Measurements from ENCODE around the gene RNU1-3. TPM values are rescaled to one million over a fixed set of nuclear protein-coding genes. Genes with fewer than 3 reads are reported as not detected.

RNU1-3 gene
- total and polyA plus RNA-seq, 2 of the 8 experiments (the other 6 are each of a cell fraction or from before 2014, with no cell fraction given) = 145 to 1,303 TPM

DNA sequence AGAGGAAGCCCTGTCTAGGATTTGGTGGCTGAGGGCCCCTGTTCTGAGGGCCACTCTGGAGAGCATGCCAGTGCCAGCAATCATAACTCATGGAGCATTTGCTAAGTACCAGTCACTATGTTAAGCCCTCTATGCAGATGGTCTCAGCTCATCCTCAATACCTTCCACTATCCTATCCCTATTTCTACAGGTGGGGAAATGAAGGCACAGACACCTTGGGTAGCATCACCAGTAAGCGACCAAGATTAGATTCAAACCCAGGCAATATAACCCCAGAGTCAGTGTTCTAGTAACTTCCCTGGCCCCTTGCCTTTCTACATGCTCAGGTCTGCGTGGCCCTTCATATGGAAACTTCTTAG is 45.5 kb downstream of the RNU1-3 start:
- H3K36me3 ChIP-seq (ENCODE audit: control insufficient read depth in 2 of 4, insufficient read depth in 4 of 4, low read length in 3 of 4) = peaks cover 3 to 12% (median 6%) of the 10 kb centered on the region in 4 experiments; a peak in 2 of 8 replicates
- 83% methylated on average over 2 of the region's 2 CpGs; no CpG with 5 or more reads in 1 of the 2 experiments for WGBS, 2 experiments (ENCODE audit: extremely low coverage in 1 of 2, insufficient coverage in 1 of 2, insufficient read length in 1 of 2, insufficient replicate concordance in 2 of 2, low coverage in 1 of 2, low lambda C conversion rate in 2 of 2, missing lambda C conversion rate in 1 of 2)
- H2BK12ac ChIP-seq (ENCODE audit: low read depth, low read length) = 0 out of 2 replicates have a peak overlapping the region, but pooled peaks have one; percentile 2
- ChIA-PET POLR2A (ENCODE audit: partially characterized antibody) (interaction anchor here (0.6 to 3.4 kb wide), 15 partner anchors 9 to 330 kb away, joined by 3 to 11 read pairs (median 3); partner anchors contain the start of gene NBPF1), CTCF (ENCODE audit: partially characterized antibody) (interaction anchor here (0.6 to 20.3 kb wide), 60 partner anchors 9 to 642 kb away, joined by 3 to 611 read pairs (median 4); partner anchors contain the start of genes CROCC, FBXO42, NBPF1 and NECAP2)
- H2BK15ac ChIP-seq (ENCODE audit: low read length) = peak overlapping the region; percentile 35; the same call in 1 of the 2 replicates
- H4K20me1 ChIP-seq (replicated peaks in 1 of 2; ENCODE audit: control insufficient read depth in 1 of 2, insufficient read depth in 2 of 2, low read length in 2 of 2) = peaks cover 0 to 6% of the 10 kb centered on the region in 2 experiments
- no peaks in the 10 kb centered on the region for H3K23me2 ChIP-seq (ENCODE audit: low read depth, low read length)
- H3K56ac ChIP-seq (replicated peaks; ENCODE audit: insufficient read length, low read depth, low read length) = no peak overlapping the region
- H3K27ac ChIP-seq (ENCODE audit: low read depth, low read length) = no peak overlapping the region
- 0 out of 2 replicates have a peak overlapping the region, but pooled peaks have one; percentile 25 for H2BK20ac ChIP-seq (ENCODE audit: low read length)
- no peak overlapping the region for H2BK120ac ChIP-seq (replicated peaks; ENCODE audit: low read depth, low read length)
- H4K5ac ChIP-seq (ENCODE audit: insufficient read length, low read depth, low read length) = no peak overlapping the region
- no peak overlapping the region for H3K18ac ChIP-seq (ENCODE audit: extremely low read depth, low read length)
- H3K4me3 ChIP-seq (ENCODE audit: extremely low read depth in 1 of 4, insufficient read depth in 2 of 4, low read depth in 3 of 4, low read length in 4 of 4) = no peak overlapping the region
- no peak overlapping the region for H4K8ac ChIP-seq (ENCODE audit: extremely low read depth, insufficient read depth, low read length)
- no peak overlapping the region for H4K91ac ChIP-seq (replicated peaks; ENCODE audit: insufficient read length, low read length)
- FAIRE-seq (no peak), DNase-seq (ENCODE audit: low read depth in 1 of 2, low spot score in 2 of 2) (no peak)
- H3K4me1 ChIP-seq (replicated peaks in 1 of 4; ENCODE audit: control insufficient read depth in 3 of 4, insufficient read depth in 4 of 4, low read length in 3 of 4) = no peaks in the 10 kb centered on the region; a peak in 1 of 7 replicates
- no peak overlapping the region for H3K4ac ChIP-seq (replicated peaks; ENCODE audit: insufficient read length, low read depth, low read length)
- no peak overlapping the region for H3K9ac ChIP-seq (replicated peaks in 1 of 4; ENCODE audit: extremely low read depth in 1 of 4, low read depth in 3 of 4, low read length in 3 of 4)
- no peaks in the 10 kb centered on the region for H3K27me3 ChIP-seq (replicated peaks in 1 of 4; ENCODE audit: control insufficient read depth in 3 of 4, extremely low read depth in 1 of 4, insufficient read depth in 3 of 4, low read length in 3 of 4)
- H2AK5ac ChIP-seq (ENCODE audit: low read depth, low read length) = peak overlapping the region; percentile 7; the same call in 1 of the 2 replicates
- no peak overlapping the region for H3K14ac ChIP-seq (ENCODE audit: insufficient read length)
- no peaks in the 10 kb centered on the region for H3K79me1 ChIP-seq (ENCODE audit: low read depth, low read length)
- no peak overlapping the region for H3K23ac ChIP-seq (ENCODE audit: insufficient read length)
- no peak for TF ChIP-seq RFX5 (IDR thresholded peaks at IDR 0.05; ENCODE audit: borderline replicate concordance, low read depth, low read length)
- TF ChIP-seq RAD21 (IDR thresholded peaks at IDR 0.05 in 1 of 2, conservative IDR thresholded peaks at IDR 0.05 in 1 of 2; ENCODE audit: low read depth in 2 of 2, low read length in 2 of 2) = no peak
- TF ChIP-seq KDM5A (IDR thresholded peaks at IDR 0.05; ENCODE audit: low read length) = no peak
- no peak for TF ChIP-seq RXRA (IDR thresholded peaks at IDR 0.05; ENCODE audit: insufficient read depth, low read depth, low read length)
- TF ChIP-seq, protein P1, sequence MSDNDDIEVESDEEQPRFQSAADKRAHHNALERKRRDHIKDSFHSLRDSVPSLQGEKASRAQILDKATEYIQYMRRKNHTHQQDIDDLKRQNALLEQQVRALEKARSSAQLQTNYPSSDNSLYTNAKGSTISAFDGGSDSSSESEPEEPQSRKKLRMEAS (IDR thresholded peaks at IDR 0.05) = no peak
- TF ChIP-seq, protein P2, sequence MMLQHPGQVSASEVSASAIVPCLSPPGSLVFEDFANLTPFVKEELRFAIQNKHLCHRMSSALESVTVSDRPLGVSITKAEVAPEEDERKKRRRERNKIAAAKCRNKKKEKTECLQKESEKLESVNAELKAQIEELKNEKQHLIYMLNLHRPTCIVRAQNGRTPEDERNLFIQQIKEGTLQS (IDR thresholded peaks at IDR 0.05; ENCODE audit: insufficient read depth, low read depth, low read length) = no peak
- TF ChIP-seq RNF2 (IDR thresholded peaks at IDR 0.05; ENCODE audit: borderline replicate concordance, low read depth, low read length, missing control alignments, poor library complexity, severe bottlenecking) = no peak
- no peak for TF ChIP-seq TAF1 (IDR thresholded peaks at IDR 0.05; ENCODE audit: low read depth, low read length)
- TF ChIP-seq, protein P3, sequence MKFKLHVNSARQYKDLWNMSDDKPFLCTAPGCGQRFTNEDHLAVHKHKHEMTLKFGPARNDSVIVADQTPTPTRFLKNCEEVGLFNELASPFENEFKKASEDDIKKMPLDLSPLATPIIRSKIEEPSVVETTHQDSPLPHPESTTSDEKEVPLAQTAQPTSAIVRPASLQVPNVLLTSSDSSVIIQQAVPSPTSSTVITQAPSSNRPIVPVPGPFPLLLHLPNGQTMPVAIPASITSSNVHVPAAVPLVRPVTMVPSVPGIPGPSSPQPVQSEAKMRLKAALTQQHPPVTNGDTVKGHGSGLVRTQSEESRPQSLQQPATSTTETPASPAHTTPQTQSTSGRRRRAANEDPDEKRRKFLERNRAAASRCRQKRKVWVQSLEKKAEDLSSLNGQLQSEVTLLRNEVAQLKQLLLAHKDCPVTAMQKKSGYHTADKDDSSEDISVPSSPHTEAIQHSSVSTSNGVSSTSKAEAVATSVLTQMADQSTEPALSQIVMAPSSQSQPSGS (IDR thresholded peaks at IDR 0.05; ENCODE audit: low read length) = peak; percentile 39; the same call in 1 of the 2 replicates
- H2BK5ac ChIP-seq (ENCODE audit: low read depth, low read length) = 0 out of 2 replicates have a peak overlapping the region, but pooled peaks have one; percentile 0
- no peak overlapping the region for H2AFZ ChIP-seq (ENCODE audit: low read length)
- H3K79me2 ChIP-seq (ENCODE audit: control insufficient read depth in 1 of 2, insufficient read depth in 2 of 2, low read length in 2 of 2) = no peaks in the 10 kb centered on the region
- no peaks in the 10 kb centered on the region for H3K9me3 ChIP-seq (ENCODE audit: insufficient read depth in 2 of 2, low read depth in 1 of 2, low read length in 1 of 2)
- no peak overlapping the region for H3K4me2 ChIP-seq (ENCODE audit: insufficient read depth in 1 of 2, low read depth in 2 of 2, low read length in 2 of 2)

Measured in H1 (cell line).